GM13977 (cell line): ENCODE data around the gene FIBIN.
"Not testable (repeated sequence)": the region's sequence is repeated elsewhere in the genome, so short reads cannot be mapped to it uniquely, and the experiment has no call there.

Source experiments
- DNase-seq: peaks from one replicate; pipeline ENCODE4 v3.0.0; 2012; ENCODE audit warnings: low spot score
- in situ Hi-C: fragments of 300-500 bp; cut with MboI; formaldehyde crosslinking; loops from one replicate; pipeline ENCODE4 v1.12.0; 2022; ENCODE audit warnings: low sequenced_read_pairs, low pct_unique_long_range_greater_than_20kb, mixed read lengths, inconsistent platforms; ENCODE audit not compliant: unreplicated experiment
- TF ChIP-seq, protein P1 (sequence below): IDR thresholded peaks from 2 replicates; pipeline ENCODE4 v1.5.1; 2012; ENCODE audit warnings: mild to moderate bottlenecking, control low read depth; ENCODE audit not compliant: insufficient read depth; ENCODE audit errors: extremely low read depth, missing control alignments

FIBIN gene

DNA sequence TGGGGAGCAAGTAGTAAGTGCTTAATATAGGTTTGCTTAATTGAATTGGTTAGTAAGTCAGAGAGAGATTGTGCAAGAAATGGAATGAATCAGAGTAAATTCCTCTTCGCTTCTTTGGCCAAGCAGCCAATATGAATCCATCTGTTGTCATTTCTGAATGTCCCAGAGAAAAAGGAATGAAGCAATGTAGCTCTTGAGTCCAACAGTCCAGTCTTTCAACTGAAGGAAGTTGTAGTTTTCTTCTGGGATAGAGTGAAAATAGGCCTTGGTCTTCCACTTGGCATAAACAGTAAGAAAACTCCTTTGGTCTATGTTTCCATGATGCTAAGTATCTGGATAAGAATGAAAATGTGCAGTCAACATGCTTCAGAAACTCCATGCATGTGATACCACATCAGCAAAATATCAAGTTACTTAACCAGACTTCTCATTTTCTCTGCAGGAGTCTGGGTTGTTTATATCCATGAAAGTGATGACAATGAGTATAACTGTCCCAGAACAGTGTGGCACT is 1.8 kb upstream of the FIBIN start:
- in situ Hi-C loops, result no loop called here
- TF ChIP-seq, protein P1, sequence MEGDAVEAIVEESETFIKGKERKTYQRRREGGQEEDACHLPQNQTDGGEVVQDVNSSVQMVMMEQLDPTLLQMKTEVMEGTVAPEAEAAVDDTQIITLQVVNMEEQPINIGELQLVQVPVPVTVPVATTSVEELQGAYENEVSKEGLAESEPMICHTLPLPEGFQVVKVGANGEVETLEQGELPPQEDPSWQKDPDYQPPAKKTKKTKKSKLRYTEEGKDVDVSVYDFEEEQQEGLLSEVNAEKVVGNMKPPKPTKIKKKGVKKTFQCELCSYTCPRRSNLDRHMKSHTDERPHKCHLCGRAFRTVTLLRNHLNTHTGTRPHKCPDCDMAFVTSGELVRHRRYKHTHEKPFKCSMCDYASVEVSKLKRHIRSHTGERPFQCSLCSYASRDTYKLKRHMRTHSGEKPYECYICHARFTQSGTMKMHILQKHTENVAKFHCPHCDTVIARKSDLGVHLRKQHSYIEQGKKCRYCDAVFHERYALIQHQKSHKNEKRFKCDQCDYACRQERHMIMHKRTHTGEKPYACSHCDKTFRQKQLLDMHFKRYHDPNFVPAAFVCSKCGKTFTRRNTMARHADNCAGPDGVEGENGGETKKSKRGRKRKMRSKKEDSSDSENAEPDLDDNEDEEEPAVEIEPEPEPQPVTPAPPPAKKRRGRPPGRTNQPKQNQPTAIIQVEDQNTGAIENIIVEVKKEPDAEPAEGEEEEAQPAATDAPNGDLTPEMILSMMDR, result no peak
- no peak for DNase-seq

DNA sequence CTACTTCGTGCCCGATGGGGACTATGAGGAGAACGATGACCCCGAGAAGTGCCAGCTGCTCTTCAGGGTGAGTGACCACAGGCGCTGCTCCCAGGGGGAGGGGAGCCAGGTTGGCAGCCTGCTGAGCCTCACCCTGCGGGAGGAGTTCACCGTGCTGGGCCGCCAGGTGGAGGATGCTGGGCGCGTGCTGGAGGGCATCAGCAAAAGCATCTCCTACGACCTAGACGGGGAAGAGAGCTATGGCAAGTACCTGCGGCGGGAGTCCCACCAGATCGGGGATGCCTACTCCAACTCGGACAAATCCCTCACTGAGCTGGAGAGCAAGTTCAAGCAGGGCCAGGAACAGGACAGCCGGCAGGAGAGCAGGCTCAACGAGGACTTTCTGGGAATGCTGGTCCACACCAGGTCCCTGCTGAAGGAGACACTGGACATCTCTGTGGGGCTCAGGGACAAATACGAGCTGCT is 751 bp downstream of the FIBIN start:
- DNase-seq, result no peak
- in situ Hi-C loops, result no loop called here
- TF ChIP-seq, protein P1, result no peak

DNA sequence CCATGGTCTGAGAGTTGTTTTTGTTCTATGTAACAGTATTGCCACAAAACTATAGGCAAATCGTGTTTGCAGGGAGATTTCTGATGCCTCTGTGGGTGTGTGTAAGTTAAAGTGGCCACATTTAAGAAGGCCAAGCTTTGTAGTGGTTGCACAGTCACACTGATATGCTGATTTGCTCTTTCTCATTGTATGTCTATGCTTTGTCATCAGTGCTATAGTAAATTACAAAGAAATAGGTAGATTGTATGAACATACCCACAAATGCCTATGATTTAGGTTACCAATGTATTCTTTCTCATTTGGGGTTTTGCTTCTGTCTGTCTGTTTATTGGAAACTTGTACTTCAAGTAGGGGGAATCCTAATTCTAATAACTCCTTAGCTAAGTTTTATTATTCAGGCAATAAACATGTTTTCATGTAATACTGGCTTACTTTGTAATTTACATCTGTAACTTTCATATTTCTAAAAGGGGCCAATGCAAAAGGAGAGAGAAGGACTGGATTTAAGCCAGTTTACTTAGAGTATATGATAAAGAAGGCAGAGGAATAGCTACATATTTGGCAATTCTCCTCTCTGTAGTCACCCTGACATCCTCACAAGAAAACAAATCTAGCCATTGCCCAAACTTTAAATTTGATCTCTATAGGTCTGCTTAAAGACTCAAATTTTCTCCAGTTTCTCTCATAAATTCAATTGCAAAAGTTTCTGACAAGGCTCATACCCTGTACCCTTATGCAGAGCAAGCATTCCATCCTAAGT is 2.0 kb downstream of the FIBIN start:
- no peak for DNase-seq
- TF ChIP-seq, protein P1, result no peak
- in situ Hi-C loops, result no loop called here

DNA sequence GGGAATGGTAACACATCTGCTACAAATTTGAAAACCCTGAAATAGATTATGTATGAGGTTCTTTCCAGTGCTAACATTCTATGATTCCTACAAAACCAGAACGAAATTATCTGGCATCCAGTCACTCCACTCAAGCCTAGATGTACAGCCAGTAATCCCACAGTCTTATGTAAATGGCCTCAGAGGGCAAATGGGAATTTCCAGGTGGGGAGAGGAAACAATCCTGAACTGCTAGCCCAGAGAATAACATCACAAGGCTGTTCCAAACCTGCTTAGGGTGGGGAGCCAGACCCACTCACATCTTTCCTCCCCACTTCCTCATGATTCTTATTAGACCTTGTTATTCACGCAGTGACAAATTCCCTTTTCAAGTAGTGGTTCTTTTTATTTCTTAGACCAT is 3.5 kb downstream of the FIBIN start:
- in situ Hi-C loops, result no loop called here
- TF ChIP-seq, protein P1, result no peak
- no peak for DNase-seq

DNA sequence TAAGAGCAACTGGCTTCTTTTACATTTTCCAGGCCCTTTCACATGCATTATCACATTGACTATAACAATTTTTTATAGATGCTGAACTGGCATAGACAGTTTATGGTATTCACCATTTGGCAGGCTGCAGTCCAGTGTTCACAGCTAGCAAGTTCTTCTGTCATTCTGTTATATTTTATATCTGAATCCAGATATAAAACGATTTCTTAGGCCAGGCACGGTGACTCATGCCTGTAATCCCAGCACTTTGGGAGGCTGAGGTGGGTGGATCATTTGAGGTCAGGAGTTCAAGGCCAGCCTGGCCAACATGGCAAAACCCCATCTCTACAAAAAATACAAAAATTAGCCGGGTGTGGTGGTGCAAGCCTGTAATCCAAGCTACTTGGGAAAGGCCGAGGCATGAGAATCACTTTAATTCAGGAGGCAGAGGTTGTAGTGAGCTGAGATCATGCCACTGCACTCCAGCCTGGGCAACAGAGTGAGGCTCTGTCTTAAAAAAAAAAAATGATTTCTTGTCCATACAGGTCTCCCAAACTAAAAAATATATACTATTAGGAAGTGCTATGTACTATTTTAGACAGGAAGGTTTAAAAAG is 7.3 kb downstream of the FIBIN start:
- DNase-seq, in situ Hi-C loops: not testable (repeated sequence)

DNA sequence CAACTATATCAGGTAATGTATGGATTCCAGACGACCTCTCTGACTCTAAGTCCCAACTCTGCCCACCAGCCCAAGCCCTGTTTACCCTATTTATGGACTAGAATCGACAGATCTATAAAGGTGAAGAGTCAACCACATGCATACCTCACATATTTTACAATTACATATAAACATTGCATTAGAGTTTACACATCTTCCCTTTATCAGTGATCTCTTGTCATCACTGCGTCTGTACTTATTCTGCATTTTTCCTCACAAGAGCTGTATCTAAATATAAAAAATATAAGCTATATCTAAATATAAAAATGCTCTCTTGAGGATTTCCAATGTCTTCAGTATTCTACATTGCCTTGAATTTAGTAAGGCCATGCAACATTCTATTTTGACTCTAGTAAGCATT is 8.5 kb downstream of the FIBIN start:
- DNase-seq, result no peak
- in situ Hi-C loops, result no loop called here
- TF ChIP-seq, protein P1, result no peak

DNA sequence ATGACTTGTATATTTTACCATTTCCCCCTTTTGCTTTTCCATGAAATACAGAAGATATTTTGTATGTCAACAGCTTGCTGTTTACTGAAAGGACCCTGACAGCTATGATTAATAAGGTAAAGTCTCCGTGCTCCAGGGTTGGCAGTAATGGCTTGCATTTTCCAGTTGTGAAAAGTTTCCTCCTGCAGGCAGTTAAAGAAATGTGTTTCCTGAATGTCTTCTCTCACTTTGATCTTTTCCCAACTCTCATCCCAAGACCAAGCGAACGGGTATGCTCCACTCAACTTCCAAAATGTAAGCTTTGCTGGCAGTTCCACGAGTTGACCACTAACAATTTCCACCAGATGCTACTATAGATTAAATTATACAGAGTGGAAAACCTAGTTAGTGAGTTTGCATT is 8.9 kb downstream of the FIBIN start:
- DNase-seq, result no peak
- TF ChIP-seq, protein P1, result no peak
- in situ Hi-C loops, result no loop called here
